ENCODE data around the gene NGEF.

The NGEF gene

DNA sequence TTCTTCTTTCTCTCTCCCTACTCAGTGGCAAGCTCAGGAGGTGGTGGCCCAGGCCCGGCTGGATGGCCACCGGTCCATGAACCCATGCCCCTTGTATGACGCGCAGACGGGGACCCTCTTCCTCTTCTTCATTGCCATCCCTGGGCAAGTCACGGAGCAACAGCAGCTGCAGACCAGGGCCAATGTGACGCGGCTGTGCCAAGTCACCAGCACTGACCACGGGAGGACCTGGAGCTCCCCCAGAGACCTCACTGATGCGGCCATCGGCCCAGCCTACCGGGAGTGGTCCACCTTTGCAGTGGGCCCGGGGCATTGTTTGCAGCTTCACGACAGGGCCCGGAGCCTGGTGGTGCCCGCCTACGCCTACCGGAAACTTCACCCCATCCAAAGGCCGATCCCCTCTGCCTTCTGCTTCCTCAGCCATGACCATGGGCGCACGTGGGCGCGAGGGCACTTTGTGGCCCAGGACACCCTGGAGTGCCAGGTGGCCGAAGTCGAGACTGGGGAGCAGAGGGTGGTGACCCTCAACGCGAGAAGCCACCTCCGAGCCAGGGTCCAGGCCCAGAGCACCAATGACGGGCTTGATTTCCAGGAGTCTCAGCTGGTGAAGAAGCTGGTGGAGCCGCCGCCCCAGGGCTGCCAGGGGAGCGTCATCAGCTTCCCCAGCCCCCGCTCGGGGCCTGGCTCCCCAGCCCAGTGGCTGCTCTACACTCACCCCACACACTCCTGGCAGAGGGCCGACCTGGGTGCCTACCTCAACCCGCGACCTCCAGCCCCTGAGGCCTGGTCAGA is 21.2 kb upstream of the NGEF start:
- H3K4me3 ChIP-seq (ENCODE audit: low read depth, low read length), result no peak overlapping the region
- no peaks in the 10 kb centered on the region for H3K36me3 ChIP-seq (ENCODE audit: control insufficient read depth in 2 of 2, insufficient read depth in 1 of 2, low read length in 2 of 2)
- no peaks in the 10 kb centered on the region for H3K9me3 ChIP-seq (ENCODE audit: control insufficient read depth, insufficient read depth, low read depth, low read length)
- TF ChIP-seq ZNF701 (tag by site-specific recombination; IDR thresholded peaks at IDR 0.05), result no peak
- no peak for TF ChIP-seq ZNF26 (tag by site-specific recombination; IDR thresholded peaks at IDR 0.05)
- TF ChIP-seq RBAK (tag by site-specific recombination; IDR thresholded peaks at IDR 0.05), result no peak
- no peak for TF ChIP-seq ZSCAN30 (tag by site-specific recombination; IDR thresholded peaks at IDR 0.05)
- TF ChIP-seq OVOL3 (tag by site-specific recombination; IDR thresholded peaks at IDR 0.05), result no peak
- TF ChIP-seq BCL6B (tag by site-specific recombination; IDR thresholded peaks at IDR 0.05), result no peak
- no peak for TF ChIP-seq ZNF791 (tag by site-specific recombination; IDR thresholded peaks at IDR 0.05)
- TF ChIP-seq ZNF335 (tag by site-specific recombination; conservative IDR thresholded peaks at IDR 0.05), result no peak
- TF ChIP-seq ZNF274 (IDR thresholded peaks at IDR 0.05; ENCODE audit: low read length), result no peak
- TF ChIP-seq ZNF274 (tag by site-specific recombination; IDR thresholded peaks at IDR 0.05; ENCODE audit: borderline replicate concordance), result no peak
- TF ChIP-seq PRDM2 (tag by site-specific recombination; IDR thresholded peaks at IDR 0.05; ENCODE audit: borderline replicate concordance), result no peak
- no peak for TF ChIP-seq GLIS1 (tag by site-specific recombination; IDR thresholded peaks at IDR 0.05)
- TF ChIP-seq, protein P1, sequence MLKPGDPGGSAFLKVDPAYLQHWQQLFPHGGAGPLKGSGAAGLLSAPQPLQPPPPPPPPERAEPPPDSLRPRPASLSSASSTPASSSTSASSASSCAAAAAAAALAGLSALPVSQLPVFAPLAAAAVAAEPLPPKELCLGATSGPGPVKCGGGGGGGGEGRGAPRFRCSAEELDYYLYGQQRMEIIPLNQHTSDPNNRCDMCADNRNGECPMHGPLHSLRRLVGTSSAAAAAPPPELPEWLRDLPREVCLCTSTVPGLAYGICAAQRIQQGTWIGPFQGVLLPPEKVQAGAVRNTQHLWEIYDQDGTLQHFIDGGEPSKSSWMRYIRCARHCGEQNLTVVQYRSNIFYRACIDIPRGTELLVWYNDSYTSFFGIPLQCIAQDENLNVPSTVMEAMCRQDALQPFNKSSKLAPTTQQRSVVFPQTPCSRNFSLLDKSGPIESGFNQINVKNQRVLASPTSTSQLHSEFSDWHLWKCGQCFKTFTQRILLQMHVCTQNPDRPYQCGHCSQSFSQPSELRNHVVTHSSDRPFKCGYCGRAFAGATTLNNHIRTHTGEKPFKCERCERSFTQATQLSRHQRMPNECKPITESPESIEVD (tag by site-specific recombination; IDR thresholded peaks at IDR 0.05), result no peak
- no peak for TF ChIP-seq KLF16 (tag by site-specific recombination; IDR thresholded peaks at IDR 0.05)
- TF ChIP-seq EGR2 (tag by site-specific recombination; IDR thresholded peaks at IDR 0.05; ENCODE audit: low read depth), result no peak
- TF ChIP-seq ZBTB48 (tag by site-specific recombination; IDR thresholded peaks at IDR 0.05), result no peak
- TF ChIP-seq SALL2 (tag by site-specific recombination; IDR thresholded peaks at IDR 0.05; ENCODE audit: borderline replicate concordance), result no peak
- TF ChIP-seq ZNF626 (tag by site-specific recombination; IDR thresholded peaks at IDR 0.05), result no peak
- TF ChIP-seq ZBTB26 (tag by site-specific recombination; optimal IDR thresholded peaks at IDR 0.05), result no peak
- no peak overlapping the region for H3K27ac ChIP-seq (ENCODE audit: extremely low read depth, low read depth, low read length)
- H3K4me1 ChIP-seq (ENCODE audit: control insufficient read depth, insufficient read depth, low read length), result no peaks in the 10 kb centered on the region
- CTCF ChIA-PET, result interaction anchor here (0.5 to 2.2 kb wide), 5 partner anchors 19 to 225 kb away, joined by 3 to 8 read pairs (median 3); no protein-coding TSS in a partner anchor
- POLR2A ChIA-PET, result no interaction called here

All from HEK293 (cell line).